Measurements from ENCODE around the gene PLPPR3.

PLPPR3 gene

GRCh38 chr19:821825-822503, at the start of gene PLPPR3:
PLPPR3 (minus strand) TSS chr19:821955; CDS start chr19:821559, 396 bp downstream.
- Histone ChIP-seq H3K4me1 (peaks cover 0 to 15% (median 14%) of the 10 kb centered on the region in 4 donors), H3K27ac (no peak within 1 kb of the TSS), H3K27me3 (peaks cover 16 to 52% of the 10 kb centered on the region in 2 donors), H3K36me3 (no peaks in the 10 kb centered on the region), H3K9me3 (no peaks in the 10 kb centered on the region), H3K4me3 (peak within 1 kb of the TSS in 1 of 2 donors; percentile 9)
- DNase-seq, result no peak
- intact Hi-C loops (cut with DNase I; ENCODE audit: low total_unique reads), result no loop called here
- TF ChIP-seq, protein P1, sequence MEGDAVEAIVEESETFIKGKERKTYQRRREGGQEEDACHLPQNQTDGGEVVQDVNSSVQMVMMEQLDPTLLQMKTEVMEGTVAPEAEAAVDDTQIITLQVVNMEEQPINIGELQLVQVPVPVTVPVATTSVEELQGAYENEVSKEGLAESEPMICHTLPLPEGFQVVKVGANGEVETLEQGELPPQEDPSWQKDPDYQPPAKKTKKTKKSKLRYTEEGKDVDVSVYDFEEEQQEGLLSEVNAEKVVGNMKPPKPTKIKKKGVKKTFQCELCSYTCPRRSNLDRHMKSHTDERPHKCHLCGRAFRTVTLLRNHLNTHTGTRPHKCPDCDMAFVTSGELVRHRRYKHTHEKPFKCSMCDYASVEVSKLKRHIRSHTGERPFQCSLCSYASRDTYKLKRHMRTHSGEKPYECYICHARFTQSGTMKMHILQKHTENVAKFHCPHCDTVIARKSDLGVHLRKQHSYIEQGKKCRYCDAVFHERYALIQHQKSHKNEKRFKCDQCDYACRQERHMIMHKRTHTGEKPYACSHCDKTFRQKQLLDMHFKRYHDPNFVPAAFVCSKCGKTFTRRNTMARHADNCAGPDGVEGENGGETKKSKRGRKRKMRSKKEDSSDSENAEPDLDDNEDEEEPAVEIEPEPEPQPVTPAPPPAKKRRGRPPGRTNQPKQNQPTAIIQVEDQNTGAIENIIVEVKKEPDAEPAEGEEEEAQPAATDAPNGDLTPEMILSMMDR (IDR thresholded peaks at IDR 0.05), result no peak

DNA sequence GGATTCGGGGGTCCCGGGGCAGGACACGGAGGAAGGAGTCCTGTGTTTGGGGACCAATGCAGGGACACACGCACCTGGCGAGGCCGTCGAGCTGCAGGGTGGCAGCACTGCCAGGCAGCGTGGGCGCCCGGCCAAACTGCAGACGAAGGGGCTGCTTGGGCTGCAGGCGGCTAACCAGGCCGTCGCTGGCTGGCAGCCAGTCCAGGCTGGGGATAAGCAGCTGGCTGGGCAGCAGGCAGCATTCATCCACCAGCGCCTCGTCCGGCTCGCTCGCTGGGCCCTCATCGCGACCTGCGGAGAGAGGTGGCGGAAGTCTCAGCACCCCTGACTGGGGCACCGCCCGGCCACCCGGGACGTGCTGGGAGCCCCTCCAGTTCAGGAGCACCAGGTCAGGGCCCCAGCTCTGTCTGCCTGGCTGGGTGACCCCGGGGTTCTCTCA, 49.2 kb upstream of the PLPPR3 start:
- intact Hi-C loops (cut with DNase I; ENCODE audit: low total_unique reads), result no loop called here
- no peak overlapping the region for H3K4me3 ChIP-seq
- H3K27me3 ChIP-seq, result no peaks in the 10 kb centered on the region
- no peak overlapping the region for H3K27ac ChIP-seq
- no peak for DNase-seq
- H3K4me1 ChIP-seq, result peaks cover 0 to 16% (median 10%) of the 10 kb centered on the region in 4 donors
- H3K36me3 ChIP-seq, result peaks cover 30 to 86% (median 60%) of the 10 kb centered on the region in 3 donors
- H3K9me3 ChIP-seq, result no peaks in the 10 kb centered on the region
- TF ChIP-seq, protein P1 (IDR thresholded peaks at IDR 0.05), result no peak

- no peaks in the 10 kb centered on the region for H3K27me3 ChIP-seq
- no peaks in the 10 kb centered on the region for H3K9me3 ChIP-seq
- peaks cover 30 to 79% (median 53%) of the 10 kb centered on the region in 3 donors for H3K36me3 ChIP-seq
- TF ChIP-seq, protein P1 (IDR thresholded peaks at IDR 0.05), result no peak
- no peak overlapping the region for H3K4me3 ChIP-seq
- peak overlapping the region; percentile 62 to 70 for H3K27ac ChIP-seq
- no peak for DNase-seq
- intact Hi-C loops (cut with DNase I; ENCODE audit: low total_unique reads), result no loop called here
- H3K4me1 ChIP-seq, result peaks cover 0 to 16% (median 10%) of the 10 kb centered on the region in 4 donors
These were observed 48.6 kb upstream of the PLPPR3 start for GRCh38 chr19:870314-870713.

DNA sequence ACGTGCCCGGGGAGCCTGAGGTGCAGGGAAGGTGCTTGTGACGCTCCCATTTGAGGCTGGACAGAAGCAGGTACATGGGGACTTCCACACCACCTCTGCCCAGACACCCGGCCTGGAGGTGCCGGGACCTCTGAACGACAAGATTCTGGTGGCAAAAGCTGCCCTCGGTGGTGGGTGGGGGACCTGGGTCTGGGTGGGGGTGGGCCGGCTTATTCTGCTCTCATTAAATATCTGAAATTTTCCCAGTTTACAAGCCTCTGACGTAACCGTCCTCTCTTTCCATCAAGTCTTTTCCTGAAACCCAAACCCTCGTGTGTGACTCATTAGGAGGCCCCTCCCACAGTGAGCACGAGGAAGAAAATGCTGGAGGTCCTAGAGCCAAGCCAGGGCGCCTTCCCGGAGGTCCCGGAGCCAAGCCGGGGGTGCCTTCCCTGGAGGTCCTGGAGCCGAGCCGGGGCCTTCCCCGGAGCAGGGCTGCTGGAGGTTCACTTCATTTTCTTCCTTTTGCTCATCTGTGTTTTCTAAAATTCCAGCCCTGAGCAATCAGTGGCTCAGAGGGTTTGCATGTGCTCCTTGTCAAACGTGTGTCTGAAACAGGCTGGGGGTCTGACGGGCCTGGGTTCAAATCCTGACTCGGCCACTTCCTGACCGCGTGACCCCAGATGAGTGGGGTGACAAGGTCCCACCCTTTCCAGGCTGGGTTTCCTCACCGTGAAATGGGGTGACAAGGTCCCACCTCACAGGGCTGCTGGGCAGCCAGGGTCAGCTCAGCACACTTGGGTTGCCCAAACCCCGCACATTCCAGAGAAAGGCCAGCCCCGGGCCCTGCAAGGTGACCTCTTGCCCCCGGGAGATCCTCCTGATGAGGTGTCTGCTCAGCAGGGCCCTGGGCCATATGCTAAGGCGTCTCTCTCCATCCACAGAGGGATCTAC, 47.8 kb upstream of the PLPPR3 start:
- peaks cover 0 to 16% (median 10%) of the 10 kb centered on the region in 4 donors for H3K4me1 ChIP-seq
- no peaks in the 10 kb centered on the region for H3K27me3 ChIP-seq
- H3K36me3 ChIP-seq, result peaks cover 25 to 71% (median 46%) of the 10 kb centered on the region in 3 donors
- DNase-seq, result peak; percentile 85 to 90
- peak overlapping the region; percentile 62 to 70 for H3K27ac ChIP-seq
- no peaks in the 10 kb centered on the region for H3K9me3 ChIP-seq
- intact Hi-C loops (cut with DNase I; ENCODE audit: low total_unique reads), result no loop called here
- H3K4me3 ChIP-seq, result no peak overlapping the region
- TF ChIP-seq, protein P1 (IDR thresholded peaks at IDR 0.05), result no peak

GRCh38 chr19:868458-869244, 46.9 kb upstream of the PLPPR3 start:
- intact Hi-C loops (cut with DNase I; ENCODE audit: low total_unique reads), result no loop called here
- Histone ChIP-seq H3K4me1 (peaks cover 0 to 18% (median 11%) of the 10 kb centered on the region in 4 donors), H3K36me3 (peaks cover 18 to 63% (median 38%) of the 10 kb centered on the region in 3 donors), H3K9me3 (no peaks in the 10 kb centered on the region), H3K27ac (peak overlapping the region; percentile 62 to 70), H3K27me3 (no peaks in the 10 kb centered on the region), H3K4me3 (no peak overlapping the region)
- DNase-seq, result no peak
- TF ChIP-seq, protein P1 (IDR thresholded peaks at IDR 0.05), result no peak
